ENCODE results near the gene ST6GALNAC5.

ST6GALNAC5 gene

DNA sequence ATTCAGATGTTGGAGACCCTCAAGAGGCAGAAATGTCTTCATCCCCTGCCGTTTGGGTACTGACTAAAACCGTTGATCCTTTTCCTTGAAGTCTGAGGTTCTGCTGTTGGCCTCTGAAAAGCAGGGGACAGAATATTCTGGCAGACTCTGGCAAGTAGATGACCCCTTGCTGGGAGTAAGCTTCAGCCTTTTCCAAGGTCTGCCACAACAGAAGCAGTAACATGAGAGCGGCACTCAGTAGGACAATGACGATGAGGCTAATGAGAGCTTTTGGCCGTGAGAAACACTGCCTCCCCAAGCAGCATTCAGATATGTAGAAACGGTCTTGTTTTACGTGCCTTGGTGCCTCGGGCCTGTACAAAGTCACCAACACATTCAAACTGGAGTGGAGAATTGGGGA, 143.7 kb downstream of the ST6GALNAC5 start:
- Histone ChIP-seq H3K27me3 (replicated peaks; ENCODE audit: insufficient read depth, low read length) (no peaks in the 10 kb centered on the region), H3K4me3 (ENCODE audit: low read length) (no peak overlapping the region), H3K4me1 (ENCODE audit: low read length) (no peaks in the 10 kb centered on the region), H3K9me3 (replicated peaks; ENCODE audit: insufficient read depth, low read length) (no peaks in the 10 kb centered on the region), H3K27ac (ENCODE audit: low read length) (no peak overlapping the region), H3K9ac (ENCODE audit: low read length) (no peak overlapping the region), H2AFZ (ENCODE audit: low read length) (no peak overlapping the region), H3K4me2 (ENCODE audit: low read depth, low read length) (no peak overlapping the region), H4K20me1 (ENCODE audit: insufficient read depth, low read length) (no peaks in the 10 kb centered on the region), H3K9me2 (replicated peaks; ENCODE audit: insufficient read depth, low read length) (no peaks in the 10 kb centered on the region), H3K36me3 (replicated peaks; ENCODE audit: insufficient read depth, low read length) (no peaks in the 10 kb centered on the region), H3F3A (ENCODE audit: insufficient read depth, low read length) (no peaks in the 10 kb centered on the region), H3K79me2 (ENCODE audit: low read length) (no peaks in the 10 kb centered on the region)
- no peak for DNase-seq
- no peak for TF ChIP-seq EZH2phosphoT487 (IDR thresholded peaks at IDR 0.05; ENCODE audit: low read length)
- TF ChIP-seq, protein P1, sequence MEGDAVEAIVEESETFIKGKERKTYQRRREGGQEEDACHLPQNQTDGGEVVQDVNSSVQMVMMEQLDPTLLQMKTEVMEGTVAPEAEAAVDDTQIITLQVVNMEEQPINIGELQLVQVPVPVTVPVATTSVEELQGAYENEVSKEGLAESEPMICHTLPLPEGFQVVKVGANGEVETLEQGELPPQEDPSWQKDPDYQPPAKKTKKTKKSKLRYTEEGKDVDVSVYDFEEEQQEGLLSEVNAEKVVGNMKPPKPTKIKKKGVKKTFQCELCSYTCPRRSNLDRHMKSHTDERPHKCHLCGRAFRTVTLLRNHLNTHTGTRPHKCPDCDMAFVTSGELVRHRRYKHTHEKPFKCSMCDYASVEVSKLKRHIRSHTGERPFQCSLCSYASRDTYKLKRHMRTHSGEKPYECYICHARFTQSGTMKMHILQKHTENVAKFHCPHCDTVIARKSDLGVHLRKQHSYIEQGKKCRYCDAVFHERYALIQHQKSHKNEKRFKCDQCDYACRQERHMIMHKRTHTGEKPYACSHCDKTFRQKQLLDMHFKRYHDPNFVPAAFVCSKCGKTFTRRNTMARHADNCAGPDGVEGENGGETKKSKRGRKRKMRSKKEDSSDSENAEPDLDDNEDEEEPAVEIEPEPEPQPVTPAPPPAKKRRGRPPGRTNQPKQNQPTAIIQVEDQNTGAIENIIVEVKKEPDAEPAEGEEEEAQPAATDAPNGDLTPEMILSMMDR (IDR thresholded peaks at IDR 0.05; ENCODE audit: low read length) = no peak
- TF ChIP-seq EZH2 (optimal IDR thresholded peaks at IDR 0.05; ENCODE audit: low read depth, low read length) = no peak

DNA sequence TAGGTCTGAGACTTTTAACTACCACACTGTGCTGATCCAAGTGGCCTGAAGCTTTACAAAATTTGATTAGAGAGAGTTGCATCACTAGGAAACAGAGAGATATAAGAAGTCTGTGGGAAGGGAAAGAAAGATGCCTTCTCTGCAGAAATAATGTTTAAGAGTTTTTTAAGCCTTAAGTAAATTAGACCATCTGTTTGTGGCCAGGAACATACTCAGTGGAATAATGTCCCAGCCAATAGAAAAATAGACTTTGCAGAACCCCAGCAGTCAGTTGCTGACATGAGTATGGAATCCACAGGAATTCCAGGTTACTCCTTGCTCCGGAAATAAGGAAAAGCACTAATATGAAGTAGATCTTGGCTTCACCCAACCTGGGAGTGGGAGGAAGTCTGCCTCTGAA, 144.8 kb downstream of the ST6GALNAC5 start:
- TF ChIP-seq EZH2 (optimal IDR thresholded peaks at IDR 0.05; ENCODE audit: low read depth, low read length) (no peak), EZH2phosphoT487 (IDR thresholded peaks at IDR 0.05; ENCODE audit: low read length) (no peak)
- TF ChIP-seq, protein P1 (IDR thresholded peaks at IDR 0.05; ENCODE audit: low read length) = no peak
- Histone ChIP-seq H3K9ac (ENCODE audit: low read length) (no peak overlapping the region), H3K4me1 (ENCODE audit: low read length) (no peaks in the 10 kb centered on the region), H4K20me1 (ENCODE audit: insufficient read depth, low read length) (no peaks in the 10 kb centered on the region), H3F3A (ENCODE audit: insufficient read depth, low read length) (no peaks in the 10 kb centered on the region), H3K27ac (ENCODE audit: low read length) (no peak overlapping the region), H3K9me2 (replicated peaks; ENCODE audit: insufficient read depth, low read length) (no peaks in the 10 kb centered on the region), H3K36me3 (replicated peaks; ENCODE audit: insufficient read depth, low read length) (no peaks in the 10 kb centered on the region), H3K79me2 (ENCODE audit: low read length) (no peaks in the 10 kb centered on the region), H2AFZ (ENCODE audit: low read length) (no peak overlapping the region), H3K4me2 (ENCODE audit: low read depth, low read length) (no peak overlapping the region), H3K27me3 (replicated peaks; ENCODE audit: insufficient read depth, low read length) (no peaks in the 10 kb centered on the region), H3K9me3 (replicated peaks; ENCODE audit: insufficient read depth, low read length) (no peaks in the 10 kb centered on the region), H3K4me3 (ENCODE audit: low read length) (no peak overlapping the region)
- DNase-seq = no peak

DNA sequence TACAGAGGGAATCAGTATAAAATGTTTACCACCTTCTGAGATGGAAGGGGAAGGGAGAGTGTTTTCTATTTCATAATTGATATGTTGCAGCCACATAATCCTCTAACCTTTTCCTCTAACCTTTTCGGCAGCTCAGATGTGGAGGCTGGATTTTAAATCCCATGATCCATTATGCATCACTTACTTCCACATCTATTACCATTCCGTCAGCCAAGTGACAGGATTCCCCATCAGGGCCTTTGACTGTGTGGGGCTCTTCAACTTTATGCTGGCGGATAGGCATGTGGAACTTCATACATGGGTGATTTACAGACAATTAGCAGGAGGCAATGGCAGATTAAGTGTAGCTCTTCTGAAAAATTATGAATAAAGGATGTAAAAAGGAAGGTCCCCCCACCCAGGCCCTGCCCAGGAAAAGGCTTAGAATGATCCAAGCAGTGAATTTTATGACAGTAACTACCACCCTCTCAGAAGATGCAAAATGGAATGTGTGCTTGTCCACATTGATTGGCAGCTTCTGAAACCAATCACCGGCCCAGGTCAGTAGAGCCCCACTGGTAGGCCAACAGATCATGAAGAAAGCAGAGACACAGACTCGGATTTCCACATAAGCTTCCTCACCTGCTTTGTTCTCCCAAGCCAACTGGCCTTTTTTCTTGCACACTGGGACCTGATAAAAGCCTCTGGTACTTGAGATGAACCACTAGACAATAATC, 147.0 kb downstream of the ST6GALNAC5 start:
- Histone ChIP-seq H3K9me2 (replicated peaks; ENCODE audit: insufficient read depth, low read length) (no peaks in the 10 kb centered on the region), H3K36me3 (replicated peaks; ENCODE audit: insufficient read depth, low read length) (no peaks in the 10 kb centered on the region), H3K4me1 (ENCODE audit: low read length) (no peaks in the 10 kb centered on the region), H3F3A (ENCODE audit: insufficient read depth, low read length) (no peaks in the 10 kb centered on the region), H2AFZ (ENCODE audit: low read length) (no peak overlapping the region), H4K20me1 (ENCODE audit: insufficient read depth, low read length) (no peaks in the 10 kb centered on the region), H3K27me3 (replicated peaks; ENCODE audit: insufficient read depth, low read length) (no peaks in the 10 kb centered on the region), H3K27ac (ENCODE audit: low read length) (no peak overlapping the region), H3K9ac (ENCODE audit: low read length) (no peak overlapping the region), H3K4me2 (ENCODE audit: low read depth, low read length) (no peak overlapping the region), H3K4me3 (ENCODE audit: low read length) (no peak overlapping the region), H3K79me2 (ENCODE audit: low read length) (no peaks in the 10 kb centered on the region), H3K9me3 (replicated peaks; ENCODE audit: insufficient read depth, low read length) (no peaks in the 10 kb centered on the region)
- no peak for DNase-seq
- TF ChIP-seq EZH2 (optimal IDR thresholded peaks at IDR 0.05; ENCODE audit: low read depth, low read length) (no peak), EZH2phosphoT487 (IDR thresholded peaks at IDR 0.05; ENCODE audit: low read length) (no peak)
- TF ChIP-seq, protein P1 (IDR thresholded peaks at IDR 0.05; ENCODE audit: low read length) = no peak

Measured in MM.1S (cell line).